Stimulated activated naive CD4-positive, alpha-beta T cell treated with Interleukin-2 at 50 U/mL for 16 hours (primary cell): ENCODE data around the gene HEY2.
"Not testable (repeated sequence)": the region's sequence is repeated elsewhere in the genome, so short reads cannot be mapped to it uniquely, and the experiment has no call there.

Experiments used
- DNase-seq: peaks from one replicate; lab custom pipeline; 2025; lab: John Stamatoyannopoulos, UW

Gene HEY2

DNA sequence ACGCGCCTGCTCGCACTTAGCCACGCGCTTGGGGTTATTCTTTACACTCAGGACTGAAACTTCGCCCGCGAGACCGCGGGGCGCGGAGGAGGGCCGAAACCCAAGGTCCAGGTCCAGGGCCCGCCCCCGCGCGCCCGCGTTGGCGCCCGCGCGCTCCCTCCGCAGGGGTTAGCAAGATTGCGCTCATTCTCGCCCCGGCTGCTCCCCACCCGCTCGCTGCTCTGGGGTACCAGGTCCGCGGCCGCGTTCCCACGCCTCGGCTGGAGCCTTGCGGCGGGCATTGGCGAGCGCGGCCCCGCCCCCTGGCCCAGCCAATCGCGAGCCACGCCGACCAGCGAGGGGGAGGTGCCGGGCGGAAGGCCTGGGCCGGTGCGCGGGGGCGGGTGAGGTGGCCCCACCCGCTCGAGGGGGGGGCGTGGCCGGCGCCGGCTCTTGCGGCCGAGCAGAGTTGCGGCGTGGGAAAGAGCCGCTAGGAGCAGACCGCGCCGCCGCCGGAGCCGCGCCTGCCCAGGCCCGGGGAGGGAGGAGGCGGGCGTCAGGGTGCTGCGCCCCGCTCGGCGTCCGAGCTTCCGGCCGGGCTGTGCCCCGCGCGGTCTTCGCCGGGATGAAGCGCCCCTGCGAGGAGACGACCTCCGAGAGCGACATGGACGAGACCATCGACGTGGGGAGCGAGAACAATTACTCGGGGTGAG is at the start of gene HEY2:
Gene HEY2, plus strand, starts transcription at position 460 of the 692 bp plus-strand sequence. Its CDS starts 145 bp downstream, at position 605.
- peak; percentile 77 for DNase-seq

DNA sequence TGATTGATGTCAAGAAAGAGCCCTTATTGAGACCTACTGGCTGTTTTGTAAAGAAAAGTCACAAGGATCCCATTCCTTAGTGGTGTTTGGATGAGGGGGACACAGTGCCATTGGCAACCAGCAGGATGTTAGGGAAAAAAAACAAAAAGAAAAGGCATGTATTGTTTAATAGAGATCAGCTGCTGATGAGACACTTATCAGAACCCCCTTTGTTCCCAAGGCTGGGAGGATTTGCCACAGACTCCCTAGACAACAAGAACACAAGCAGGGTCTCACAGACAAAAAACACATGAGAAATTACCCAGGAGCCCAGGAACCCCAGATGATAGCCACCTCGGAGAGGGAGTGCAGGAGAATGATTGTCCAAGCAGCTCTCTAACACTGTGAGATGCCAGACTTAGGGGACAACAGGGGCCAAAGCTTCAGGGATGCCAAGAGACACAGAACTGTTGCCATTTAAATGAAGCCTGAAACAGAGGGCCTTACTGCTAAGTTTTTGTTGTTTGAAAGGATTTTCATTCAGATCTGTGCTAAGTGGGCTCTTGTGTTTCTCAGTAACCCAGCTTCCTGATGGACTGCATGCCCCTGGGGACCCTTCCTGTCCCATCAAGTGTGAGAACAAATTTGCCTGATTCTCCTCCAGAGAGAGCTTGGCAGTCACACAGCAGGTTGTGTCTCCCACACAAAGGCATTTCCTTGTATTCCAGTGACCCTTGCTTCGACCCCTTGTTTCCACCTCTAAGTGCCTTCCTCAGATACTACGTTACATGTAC is 48.7 kb upstream of the HEY2 start:
- no peak for DNase-seq

GRCh38 chr6:125701354-125701668 is 48.1 kb upstream of the HEY2 start:
- no peak for DNase-seq

- DNase-seq, result not testable (repeated sequence)
Measured at GRCh38 chr6:125703882-125704281, 45.5 kb upstream of the HEY2 start.

GRCh38 chr6:125707615-125708243 is 41.7 kb upstream of the HEY2 start:
- DNase-seq, result no peak

- DNase-seq, result no peak
Measured at GRCh38 chr6:125711013-125711675, 38.3 kb upstream of the HEY2 start.

DNA sequence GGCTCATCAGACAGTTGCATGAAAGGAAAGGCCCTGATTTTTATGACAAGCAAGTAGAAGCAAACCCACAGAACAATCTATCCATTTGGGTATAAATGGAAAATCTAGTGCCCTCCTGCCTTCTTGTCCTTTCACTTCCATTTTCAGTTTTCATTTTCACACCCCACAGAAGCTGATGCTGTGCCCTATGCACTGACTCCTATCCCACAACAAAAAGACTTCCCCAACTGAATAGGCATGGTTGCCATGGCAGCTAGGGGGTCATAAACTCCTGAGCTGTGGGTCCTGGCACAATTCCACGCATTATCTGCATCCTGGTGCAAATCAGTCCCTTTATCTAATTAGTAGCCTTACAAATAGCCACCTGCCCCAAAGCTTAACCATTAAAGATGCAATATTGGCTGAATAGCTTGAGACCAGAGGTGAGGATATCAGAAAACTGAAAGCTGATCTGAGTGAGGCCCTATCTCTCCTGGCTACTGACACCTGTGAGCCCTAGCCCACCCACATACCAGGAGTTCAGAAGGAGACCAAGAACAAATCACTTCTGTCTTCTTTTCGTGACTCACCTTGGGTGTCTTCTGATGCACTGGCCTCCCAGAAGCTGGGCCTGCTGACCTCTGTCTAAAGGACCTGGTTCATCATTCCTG is 34.9 kb upstream of the HEY2 start:
- DNase-seq, result no peak

GRCh38 chr6:125717120-125717731 is 32.2 kb upstream of the HEY2 start:
- DNase-seq, result no peak

DNA sequence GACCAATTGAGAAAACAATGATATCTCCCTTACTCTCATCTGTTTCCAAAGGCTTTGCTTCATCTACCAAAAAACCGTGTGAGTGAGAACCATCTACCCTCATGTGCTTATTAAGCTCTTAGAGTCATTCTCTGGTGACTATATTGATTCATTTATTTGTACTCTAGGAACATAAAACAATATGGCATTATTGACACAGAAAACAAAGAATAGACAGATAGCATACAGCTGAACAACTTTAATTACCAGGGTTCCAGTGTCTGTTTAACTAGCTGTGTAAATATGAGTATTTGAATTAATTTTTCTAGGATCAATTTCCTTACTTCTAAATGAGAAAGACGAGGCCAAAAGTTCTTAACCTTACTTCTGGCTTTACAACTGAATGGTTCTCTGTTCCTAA is 31.3 kb upstream of the HEY2 start:
- DNase-seq, result no peak

- no peak for DNase-seq
Measured at GRCh38 chr6:125722886-125723285, 26.5 kb upstream of the HEY2 start.

DNA sequence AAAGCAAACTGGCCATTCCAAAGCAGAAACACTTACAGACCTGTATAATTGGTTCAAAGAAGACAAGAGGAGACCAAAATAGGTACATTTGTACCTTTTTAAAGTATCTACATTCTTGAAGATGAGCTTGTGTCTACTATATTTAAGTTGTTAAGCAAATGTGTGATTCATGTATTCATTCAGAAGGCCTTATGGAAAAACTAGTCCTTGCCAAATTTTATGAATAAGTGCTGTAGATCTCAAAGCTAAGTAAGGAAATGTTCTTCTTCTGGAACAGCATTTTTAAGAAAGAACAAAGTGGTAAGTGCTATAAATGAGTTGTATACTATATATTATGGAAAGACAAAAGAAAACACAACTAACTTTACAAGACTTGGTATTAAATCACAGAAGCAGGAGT is 22.2 kb upstream of the HEY2 start:
- DNase-seq, result no peak

GRCh38 chr6:125728739-125729138 is 20.7 kb upstream of the HEY2 start:
- no peak for DNase-seq

DNA sequence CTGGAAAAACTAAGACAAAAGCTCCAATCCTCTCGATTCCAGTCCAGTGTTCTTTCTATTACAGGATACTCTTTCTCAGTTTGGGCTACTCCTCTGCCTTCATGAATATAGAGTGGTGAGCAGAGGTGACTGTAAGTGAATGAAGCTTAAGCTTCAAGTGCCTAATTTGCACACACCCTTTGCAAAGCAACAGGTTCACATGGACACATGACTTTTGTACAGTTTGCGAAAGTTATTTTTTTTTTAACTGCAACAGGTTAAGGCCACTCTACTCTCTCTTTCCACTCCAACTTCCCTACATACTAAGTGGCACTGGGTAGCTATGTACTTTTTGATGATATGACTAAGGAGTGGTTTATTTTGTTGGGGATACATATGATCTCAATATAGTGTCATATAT is 19.4 kb upstream of the HEY2 start:
- DNase-seq, result no peak

GRCh38 chr6:125732398-125732797 is 17.0 kb upstream of the HEY2 start:
- no peak for DNase-seq

GRCh38 chr6:125733516-125734300 is 15.7 kb upstream of the HEY2 start:
- DNase-seq, result no peak

- no peak for DNase-seq
Measured at GRCh38 chr6:125738276-125738675, 11.2 kb upstream of the HEY2 start.

- no peak for DNase-seq
Measured at GRCh38 chr6:125739364-125739763, 10.1 kb upstream of the HEY2 start.

GRCh38 chr6:125741336-125741735 is 8.1 kb upstream of the HEY2 start:
- no peak for DNase-seq

DNA sequence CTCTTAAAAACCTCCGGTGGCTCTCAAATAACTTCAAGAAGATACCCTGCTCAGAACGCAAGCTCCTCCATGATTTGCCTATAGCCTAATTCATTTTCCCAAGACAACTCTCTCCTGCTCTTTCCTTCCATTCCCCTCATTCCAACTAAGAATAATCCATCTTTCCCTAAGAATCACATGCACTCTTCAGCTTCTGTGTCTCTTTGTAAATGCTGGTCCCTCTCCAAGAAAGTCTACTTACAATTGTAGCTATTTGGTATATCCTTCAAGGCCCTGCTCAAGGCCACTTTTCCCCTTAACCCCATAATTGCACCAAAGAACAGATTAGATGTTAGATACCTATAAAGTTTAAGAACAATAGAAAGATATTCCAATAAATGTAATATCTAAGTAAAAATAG is 7.4 kb upstream of the HEY2 start:
- DNase-seq, result no peak

- DNase-seq, result no peak
Measured at GRCh38 chr6:125742464-125743120, 6.8 kb upstream of the HEY2 start.
